ENCODE data around the gene ENDOD1. TPM values are rescaled to one million over a fixed set of nuclear protein-coding genes. Genes with fewer than 3 reads are reported as not detected.
A peak's percentile ranks its signal among the peaks of the same experiment; 100 is the strongest.
"Not testable (repeated sequence)": the region's sequence is repeated elsewhere in the genome, so short reads cannot be mapped to it uniquely, and the experiment has no call there.

Gene ENDOD1, protein sequence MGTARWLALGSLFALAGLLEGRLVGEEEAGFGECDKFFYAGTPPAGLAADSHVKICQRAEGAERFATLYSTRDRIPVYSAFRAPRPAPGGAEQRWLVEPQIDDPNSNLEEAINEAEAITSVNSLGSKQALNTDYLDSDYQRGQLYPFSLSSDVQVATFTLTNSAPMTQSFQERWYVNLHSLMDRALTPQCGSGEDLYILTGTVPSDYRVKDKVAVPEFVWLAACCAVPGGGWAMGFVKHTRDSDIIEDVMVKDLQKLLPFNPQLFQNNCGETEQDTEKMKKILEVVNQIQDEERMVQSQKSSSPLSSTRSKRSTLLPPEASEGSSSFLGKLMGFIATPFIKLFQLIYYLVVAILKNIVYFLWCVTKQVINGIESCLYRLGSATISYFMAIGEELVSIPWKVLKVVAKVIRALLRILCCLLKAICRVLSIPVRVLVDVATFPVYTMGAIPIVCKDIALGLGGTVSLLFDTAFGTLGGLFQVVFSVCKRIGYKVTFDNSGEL
- total RNA-seq (10 to 100 TPM; 50.9 to 54.8 TPM), polyA plus RNA-seq (10 to 100 TPM; 19.0 to 71.8 TPM)
- long read RNA-seq, donor 1, full-length matches to known transcripts, result 71 of 93 reads
- long read RNA-seq, donor 1, partial matches to known transcripts, result 0 of 93 reads
- long read RNA-seq, donor 1, other reads (novel, unspliced or antisense), result 22 of 93 reads
- long read RNA-seq, donor 2, full-length matches to known transcripts, result 25 of 34 reads
- long read RNA-seq, donor 2, partial matches to known transcripts, result 0 of 34 reads
- long read RNA-seq, donor 2, other reads (novel, unspliced or antisense), result 9 of 34 reads

DNA sequence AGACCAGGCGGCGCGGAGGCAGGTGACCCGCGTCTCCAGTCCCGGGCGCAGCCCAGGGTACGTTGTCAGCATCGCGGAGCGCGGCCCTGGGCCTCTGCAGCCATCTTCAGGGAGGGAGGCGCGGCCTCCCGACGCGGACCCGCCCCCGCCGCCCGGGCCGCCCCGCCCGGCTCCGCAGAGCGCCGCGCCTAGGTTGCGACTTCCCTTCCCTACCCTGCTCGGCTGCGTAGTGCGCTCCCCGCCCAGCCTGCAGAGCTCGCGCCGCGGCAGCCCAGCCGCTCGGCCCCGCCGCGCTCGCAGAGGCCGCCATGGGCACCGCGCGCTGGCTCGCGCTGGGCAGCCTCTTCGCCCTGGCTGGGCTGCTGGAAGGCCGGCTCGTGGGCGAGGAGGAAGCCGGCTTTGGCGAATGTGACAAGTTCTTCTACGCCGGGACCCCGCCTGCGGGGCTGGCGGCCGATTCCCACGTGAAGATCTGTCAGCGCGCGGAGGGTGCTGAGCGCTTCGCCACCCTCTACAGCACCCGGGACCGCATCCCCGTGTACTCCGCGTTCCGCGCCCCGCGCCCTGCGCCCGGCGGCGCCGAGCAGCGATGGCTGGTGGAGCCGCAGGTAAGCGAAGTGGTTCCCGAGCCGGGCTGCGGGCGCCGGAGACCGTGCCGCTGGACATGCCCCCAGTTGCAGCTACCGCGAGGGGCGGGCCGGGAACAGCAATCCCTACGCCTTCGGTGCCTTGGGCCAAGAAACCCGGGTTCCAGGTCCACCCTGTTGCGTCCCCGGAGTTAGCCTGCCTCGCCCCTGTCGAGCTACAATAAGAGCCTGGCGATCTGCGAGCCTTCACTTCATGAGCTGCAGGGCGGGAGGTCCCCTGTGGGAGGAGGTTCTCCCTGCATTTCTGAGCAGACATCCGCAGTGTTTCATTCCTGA lies at the start of gene ENDOD1:
TSS of gene ENDOD1 (plus strand) at position 227 of the 923 bp plus-strand sequence. CDS start at position 309, 82 bp downstream.
- Histone ChIP-seq H3K27me3 (ENCODE audit: control insufficient read depth in 1 of 2, insufficient read depth in 2 of 2, low read length in 1 of 2) (no peaks in the 10 kb centered on the region), H3K9me3 (ENCODE audit: control insufficient read depth, low read length) (no peaks in the 10 kb centered on the region), H3K4me3 (ENCODE audit: low read length in 2 of 2) (peak within 1 kb of the TSS; percentile 78 to 84), H3K36me3 (ENCODE audit: control insufficient read depth in 1 of 2, insufficient read depth in 2 of 2, low read length in 1 of 2) (no peaks in the 10 kb centered on the region), H3K27ac (ENCODE audit: low read depth in 1 of 2, low read length in 2 of 2) (peak within 1 kb of the TSS in 1 of 2 donors; percentile 84), H3K4me1 (ENCODE audit: control insufficient read depth in 1 of 2, insufficient read depth in 2 of 2, low read length in 2 of 2) (no peaks in the 10 kb centered on the region)
- intact Hi-C loops (cut with DNase I), result loop anchor here in 1 of 2 donors (2.0 kb wide), 1 partner anchor 21 kb away; no protein-coding TSS in a partner anchor
- WGBS, 2 donors, result 0 to 1% methylated on average over 62 to 106 of the region's 106 CpGs
- DNase-seq (peak; percentile 91 to 95), ATAC-seq (ENCODE audit: low FRiP score) (peak; percentile 97)

- Histone ChIP-seq H3K4me1 (ENCODE audit: control insufficient read depth in 1 of 2, insufficient read depth in 2 of 2, low read length in 2 of 2) (no peaks in the 10 kb centered on the region), H3K9me3 (ENCODE audit: control insufficient read depth, low read length) (no peaks in the 10 kb centered on the region), H3K27me3 (ENCODE audit: control insufficient read depth in 1 of 2, insufficient read depth in 2 of 2, low read length in 1 of 2) (no peaks in the 10 kb centered on the region), H3K36me3 (ENCODE audit: control insufficient read depth in 1 of 2, insufficient read depth in 2 of 2, low read length in 1 of 2) (no peaks in the 10 kb centered on the region), H3K27ac (ENCODE audit: low read depth in 1 of 2, low read length in 2 of 2) (no peak overlapping the region), H3K4me3 (ENCODE audit: low read length in 2 of 2) (no peak overlapping the region)
- 96 to 100% methylated on average over 1 of the region's 1 CpG for WGBS, 2 donors
- no peak for ATAC-seq (ENCODE audit: low FRiP score)
- intact Hi-C loops (cut with DNase I), result no loop called here
- DNase-seq, result no peak
Observed at GRCh38 chr11:95042239-95042638, 47.4 kb upstream of the ENDOD1 start.

- ATAC-seq (ENCODE audit: low FRiP score), result no peak
Observed at GRCh38 chr11:95042906-95043305, 46.7 kb upstream of the ENDOD1 start.

GRCh38 chr11:95044010-95044409 lies 45.6 kb upstream of the ENDOD1 start:
- Histone ChIP-seq H3K4me1 (ENCODE audit: control insufficient read depth in 1 of 2, insufficient read depth in 2 of 2, low read length in 2 of 2) (no peaks in the 10 kb centered on the region), H3K36me3 (ENCODE audit: control insufficient read depth in 1 of 2, insufficient read depth in 2 of 2, low read length in 1 of 2) (no peaks in the 10 kb centered on the region), H3K4me3 (ENCODE audit: low read length in 2 of 2) (no peak overlapping the region), H3K27ac (ENCODE audit: low read depth in 1 of 2, low read length in 2 of 2) (no peak overlapping the region), H3K9me3 (ENCODE audit: control insufficient read depth, low read length) (no peaks in the 10 kb centered on the region), H3K27me3 (ENCODE audit: control insufficient read depth in 1 of 2, insufficient read depth in 2 of 2, low read length in 1 of 2) (no peaks in the 10 kb centered on the region)
- intact Hi-C loops (cut with DNase I), result no loop called here
- 38 to 53% methylated on average over 4 of the region's 4 CpGs for WGBS, 2 donors
- no peak for ATAC-seq (ENCODE audit: low FRiP score)
- DNase-seq, result no peak

More at GRCh38 chr11:95042906-95043305, 46.7 kb upstream of the ENDOD1 start:
- DNase-seq, result no peak
- Histone ChIP-seq H3K36me3 (ENCODE audit: control insufficient read depth in 1 of 2, insufficient read depth in 2 of 2, low read length in 1 of 2) (no peaks in the 10 kb centered on the region), H3K4me3 (ENCODE audit: low read length in 2 of 2) (no peak overlapping the region), H3K4me1 (ENCODE audit: control insufficient read depth in 1 of 2, insufficient read depth in 2 of 2, low read length in 2 of 2) (no peaks in the 10 kb centered on the region), H3K27me3 (ENCODE audit: control insufficient read depth in 1 of 2, insufficient read depth in 2 of 2, low read length in 1 of 2) (no peaks in the 10 kb centered on the region), H3K27ac (ENCODE audit: low read depth in 1 of 2, low read length in 2 of 2) (no peak overlapping the region), H3K9me3 (ENCODE audit: control insufficient read depth, low read length) (no peaks in the 10 kb centered on the region)
- intact Hi-C loops (cut with DNase I), result no loop called here
- WGBS, 2 donors, result 76 to 79% methylated on average over 3 of the region's 3 CpGs

DNA sequence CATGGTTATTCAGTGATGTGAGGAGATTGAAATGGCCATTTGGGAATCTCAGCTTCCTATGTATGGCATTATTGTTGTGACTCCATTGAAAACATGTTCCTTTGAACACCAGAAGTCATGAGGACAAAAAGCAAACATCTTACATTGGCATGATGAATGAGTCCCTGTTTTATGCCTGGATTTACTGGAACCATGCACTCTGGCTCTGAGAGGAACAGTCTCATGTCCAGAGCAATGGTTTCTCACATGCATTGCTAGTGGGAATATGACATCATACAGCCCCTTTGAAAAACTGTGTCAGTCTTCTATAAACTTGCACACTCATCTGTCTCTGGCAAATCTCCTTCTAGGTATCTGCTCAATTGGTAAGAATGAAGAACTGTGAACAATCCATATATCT lies 43.8 kb upstream of the ENDOD1 start:
- H3K9me3 ChIP-seq (ENCODE audit: control insufficient read depth, low read length), result no peaks in the 10 kb centered on the region
- no peak overlapping the region for H3K4me3 ChIP-seq (ENCODE audit: low read length in 2 of 2)
- no peak for ATAC-seq (ENCODE audit: low FRiP score)
- no peak for DNase-seq
- H3K27ac ChIP-seq (ENCODE audit: low read depth in 1 of 2, low read length in 2 of 2), result no peak overlapping the region
- intact Hi-C loops (cut with DNase I), result no loop called here
- H3K27me3 ChIP-seq (ENCODE audit: control insufficient read depth in 1 of 2, insufficient read depth in 2 of 2, low read length in 1 of 2), result no peaks in the 10 kb centered on the region
- H3K4me1 ChIP-seq (ENCODE audit: control insufficient read depth in 1 of 2, insufficient read depth in 2 of 2, low read length in 2 of 2), result no peaks in the 10 kb centered on the region
- no peaks in the 10 kb centered on the region for H3K36me3 ChIP-seq (ENCODE audit: control insufficient read depth in 1 of 2, insufficient read depth in 2 of 2, low read length in 1 of 2)

DNA sequence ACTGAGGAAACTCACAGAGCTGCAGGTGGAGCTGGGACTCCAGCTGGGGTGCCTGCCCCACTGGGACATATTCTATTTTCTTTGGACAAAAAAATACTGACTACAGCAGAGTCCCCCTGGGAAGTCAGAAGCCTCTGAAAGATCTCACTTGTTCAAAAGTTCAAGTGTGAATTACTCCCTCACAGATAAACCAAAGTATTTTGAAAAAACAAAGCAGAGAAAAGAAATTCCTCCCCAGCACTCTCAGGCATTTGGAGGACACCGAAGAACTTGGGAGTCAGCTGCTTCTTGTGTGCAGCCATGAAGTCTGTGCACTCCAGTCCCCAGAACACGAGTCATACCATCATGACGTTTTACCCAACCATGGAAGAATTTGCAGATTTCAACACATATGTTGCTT lies 40.5 kb upstream of the ENDOD1 start, which contains the start of gene KDM4F:
TSS of gene KDM4F (plus strand) at position 301 of the 400 bp plus-strand sequence.
- intact Hi-C loops (cut with DNase I); H3K27me3 ChIP-seq (ENCODE audit: control insufficient read depth in 1 of 2, insufficient read depth in 2 of 2, low read length in 1 of 2): not testable (repeated sequence)

DNA sequence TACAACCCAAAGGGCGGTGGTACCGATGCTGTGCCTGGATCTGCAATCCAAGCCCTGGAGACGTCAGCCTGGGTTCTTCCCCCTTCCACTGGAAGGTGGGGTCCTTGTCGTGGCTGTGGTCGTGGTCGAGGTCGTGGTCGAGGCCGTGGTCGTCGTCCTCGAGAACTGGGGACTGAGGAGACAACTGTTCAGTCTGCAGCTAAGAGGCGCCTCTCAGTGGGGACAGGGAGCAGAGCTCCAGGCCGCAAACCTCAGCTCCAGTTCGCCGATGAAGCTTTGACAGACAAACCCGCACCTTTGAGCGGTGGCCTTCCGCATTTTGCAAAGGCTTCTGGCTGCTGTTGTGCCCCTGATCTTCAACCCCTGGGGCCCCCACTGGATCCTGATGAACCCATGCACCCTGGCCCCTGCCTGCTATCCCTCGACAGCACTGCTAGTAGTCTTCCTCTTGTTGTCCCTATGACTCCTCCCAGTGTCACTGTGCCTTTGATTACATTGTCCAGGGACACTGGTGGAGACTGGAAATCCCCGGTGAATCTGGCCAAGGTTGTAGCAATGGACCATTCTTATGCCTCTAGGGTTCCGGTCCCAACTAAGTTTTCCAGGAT lies 38.9 kb upstream of the ENDOD1 start:
- H3K36me3 ChIP-seq (ENCODE audit: control insufficient read depth in 1 of 2, insufficient read depth in 2 of 2, low read length in 1 of 2), result no peaks in the 10 kb centered on the region
- intact Hi-C loops (cut with DNase I), result no loop called here
- H3K27ac ChIP-seq (ENCODE audit: low read depth in 1 of 2, low read length in 2 of 2), result no peak overlapping the region
- peaks cover 2% of the 10 kb centered on the region for H3K9me3 ChIP-seq (ENCODE audit: control insufficient read depth, low read length)
- H3K27me3 ChIP-seq (ENCODE audit: control insufficient read depth in 1 of 2, insufficient read depth in 2 of 2, low read length in 1 of 2), result no peaks in the 10 kb centered on the region
- WGBS, 2 donors, result 92 to 97% methylated on average over 22 of the region's 22 CpGs
- no peak overlapping the region for H3K4me3 ChIP-seq (ENCODE audit: low read length in 2 of 2)
- no peaks in the 10 kb centered on the region for H3K4me1 ChIP-seq (ENCODE audit: control insufficient read depth in 1 of 2, insufficient read depth in 2 of 2, low read length in 2 of 2)
- DNase-seq (no peak), ATAC-seq (ENCODE audit: low FRiP score) (no peak)

More for the DNA sequence above, 40.5 kb upstream of the ENDOD1 start, which contains the start of gene KDM4F:
- WGBS, 2 donors, result 65 to 74% methylated on average over 3 of the region's 3 CpGs
- H3K36me3 ChIP-seq (ENCODE audit: control insufficient read depth in 1 of 2, insufficient read depth in 2 of 2, low read length in 1 of 2); H3K4me1 ChIP-seq (ENCODE audit: control insufficient read depth in 1 of 2, insufficient read depth in 2 of 2, low read length in 2 of 2); H3K27ac ChIP-seq (ENCODE audit: low read depth in 1 of 2, low read length in 2 of 2); H3K9me3 ChIP-seq (ENCODE audit: control insufficient read depth, low read length); DNase-seq; H3K4me3 ChIP-seq (ENCODE audit: low read length in 2 of 2); ATAC-seq (ENCODE audit: low FRiP score): not testable (repeated sequence)

DNA sequence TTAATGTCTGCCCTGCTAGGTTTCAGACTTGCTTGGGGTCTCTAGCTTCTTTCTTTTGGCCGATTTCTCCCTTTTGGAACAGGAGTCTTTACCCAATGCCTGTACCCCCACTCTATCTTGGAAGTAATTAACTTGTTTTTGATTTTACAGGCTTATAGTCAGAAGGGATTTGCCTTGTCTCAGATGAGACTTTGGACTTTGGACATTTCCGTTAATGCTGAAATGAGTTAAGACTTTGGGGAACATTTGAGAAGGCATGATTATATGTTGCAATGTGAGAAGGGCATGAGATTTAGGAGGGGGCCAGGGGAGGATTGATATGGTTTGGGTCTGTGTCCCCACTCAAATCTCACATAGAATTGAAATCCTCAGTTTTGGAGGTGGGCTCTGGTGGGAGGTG lies 35.3 kb upstream of the ENDOD1 start:
- DNase-seq (no peak), ATAC-seq (ENCODE audit: low FRiP score) (no peak)
- Histone ChIP-seq H3K36me3 (ENCODE audit: control insufficient read depth in 1 of 2, insufficient read depth in 2 of 2, low read length in 1 of 2) (no peaks in the 10 kb centered on the region), H3K27ac (ENCODE audit: low read depth in 1 of 2, low read length in 2 of 2) (no peak overlapping the region), H3K4me3 (ENCODE audit: low read length in 2 of 2) (no peak overlapping the region), H3K9me3 (ENCODE audit: control insufficient read depth, low read length) (peaks cover 2% of the 10 kb centered on the region), H3K27me3 (ENCODE audit: control insufficient read depth in 1 of 2, insufficient read depth in 2 of 2, low read length in 1 of 2) (no peaks in the 10 kb centered on the region), H3K4me1 (ENCODE audit: control insufficient read depth in 1 of 2, insufficient read depth in 2 of 2, low read length in 2 of 2) (no peaks in the 10 kb centered on the region)
- intact Hi-C loops (cut with DNase I), result no loop called here
- WGBS, 2 donors, result 80 to 81% methylated on average over 2 of the region's 2 CpGs

All from aorta (tissue), 5 donors.